ENCODE measurements around the gene RRAS2.
A peak's percentile ranks its signal among the peaks of the same experiment; 100 is the strongest.

RRAS2 gene

DNA sequence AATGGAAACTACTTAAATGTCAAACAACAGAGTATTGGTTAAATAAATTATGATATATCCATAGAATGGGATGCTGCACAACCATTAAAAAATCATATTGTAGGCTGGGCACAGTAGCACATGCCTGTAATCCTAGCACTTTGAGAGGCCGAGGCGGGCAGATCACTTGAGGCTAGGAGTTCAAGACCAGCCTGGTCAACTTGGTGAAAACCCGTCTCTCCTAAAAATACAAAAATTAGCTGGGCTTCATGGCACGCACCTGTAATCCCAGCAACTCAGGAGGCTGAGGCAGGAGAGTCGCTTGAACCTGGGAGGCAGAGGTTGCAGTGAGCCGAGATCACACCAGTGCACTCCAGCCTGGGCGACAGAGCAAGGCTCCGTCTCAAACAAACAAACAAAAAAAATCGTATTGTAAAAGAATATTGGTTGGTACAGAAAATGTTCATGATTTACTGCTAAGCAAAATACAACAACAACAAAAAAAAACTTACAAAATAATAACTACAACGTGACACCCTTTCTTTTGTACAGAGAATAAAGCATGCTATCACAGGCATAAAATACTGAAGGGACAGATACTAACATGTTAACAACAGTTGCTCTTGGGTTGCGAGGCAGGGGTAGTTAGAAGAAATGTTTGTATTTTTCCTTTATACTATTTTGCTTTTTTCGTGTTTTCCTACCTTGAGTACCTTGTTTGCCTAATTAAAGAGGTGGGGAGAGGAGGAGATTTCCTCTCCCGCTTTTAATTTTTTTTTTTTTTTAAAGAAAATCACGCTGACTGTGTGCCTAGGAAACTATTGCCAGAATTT lies 21.3 kb upstream of the RRAS2 start:
- TF ChIP-seq POLR2A (IDR thresholded peaks at IDR 0.05; ENCODE audit: low read depth, low read length): no peak
- no peak for FAIRE-seq
- DNase-seq (ENCODE audit: insufficient read length, low spot score): no peak

DNA sequence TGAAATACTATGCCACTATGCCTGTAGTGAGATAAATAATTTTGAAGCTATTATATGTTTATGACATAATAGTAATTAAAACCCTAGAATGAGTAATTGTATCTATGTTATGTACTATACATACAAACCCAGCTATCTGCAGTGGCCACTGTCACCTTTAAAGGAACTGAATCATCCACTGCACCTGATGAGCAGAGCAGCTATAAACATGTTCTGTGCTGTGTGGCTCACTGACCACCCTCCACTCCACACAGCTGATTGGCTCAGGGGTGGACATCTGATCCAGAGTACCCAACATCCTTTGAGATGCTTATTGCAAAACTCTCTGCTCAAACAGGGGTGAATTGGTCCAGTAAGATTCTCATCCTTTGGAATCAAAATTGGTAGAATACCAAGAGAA lies 19.2 kb upstream of the RRAS2 start:
- FAIRE-seq (no peak), DNase-seq (ENCODE audit: insufficient read length, low spot score) (no peak)
- TF ChIP-seq POLR2A (IDR thresholded peaks at IDR 0.05; ENCODE audit: low read depth, low read length): no peak

DNA sequence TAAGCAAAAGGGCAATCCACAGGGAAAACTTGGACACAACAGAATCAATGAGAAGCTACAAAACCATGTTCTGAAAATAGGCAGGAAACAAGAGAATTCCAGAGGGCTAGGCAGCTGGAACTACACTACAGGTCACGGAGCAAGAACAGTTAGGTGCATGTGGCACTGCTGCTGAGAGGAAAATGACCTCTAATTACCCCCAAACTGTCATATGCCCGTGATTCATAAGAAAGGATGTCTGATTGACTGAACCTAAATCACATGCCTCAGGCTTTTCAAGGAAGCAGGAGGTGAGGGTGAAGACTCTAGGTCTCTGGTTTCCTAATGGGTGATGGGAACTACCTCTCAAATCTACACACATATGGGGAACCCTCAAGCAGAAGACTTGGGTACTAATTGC lies 17.9 kb upstream of the RRAS2 start:
- TF ChIP-seq POLR2A (IDR thresholded peaks at IDR 0.05; ENCODE audit: low read depth, low read length): no peak
- FAIRE-seq: no peak
- DNase-seq (ENCODE audit: insufficient read length, low spot score): no peak

DNA sequence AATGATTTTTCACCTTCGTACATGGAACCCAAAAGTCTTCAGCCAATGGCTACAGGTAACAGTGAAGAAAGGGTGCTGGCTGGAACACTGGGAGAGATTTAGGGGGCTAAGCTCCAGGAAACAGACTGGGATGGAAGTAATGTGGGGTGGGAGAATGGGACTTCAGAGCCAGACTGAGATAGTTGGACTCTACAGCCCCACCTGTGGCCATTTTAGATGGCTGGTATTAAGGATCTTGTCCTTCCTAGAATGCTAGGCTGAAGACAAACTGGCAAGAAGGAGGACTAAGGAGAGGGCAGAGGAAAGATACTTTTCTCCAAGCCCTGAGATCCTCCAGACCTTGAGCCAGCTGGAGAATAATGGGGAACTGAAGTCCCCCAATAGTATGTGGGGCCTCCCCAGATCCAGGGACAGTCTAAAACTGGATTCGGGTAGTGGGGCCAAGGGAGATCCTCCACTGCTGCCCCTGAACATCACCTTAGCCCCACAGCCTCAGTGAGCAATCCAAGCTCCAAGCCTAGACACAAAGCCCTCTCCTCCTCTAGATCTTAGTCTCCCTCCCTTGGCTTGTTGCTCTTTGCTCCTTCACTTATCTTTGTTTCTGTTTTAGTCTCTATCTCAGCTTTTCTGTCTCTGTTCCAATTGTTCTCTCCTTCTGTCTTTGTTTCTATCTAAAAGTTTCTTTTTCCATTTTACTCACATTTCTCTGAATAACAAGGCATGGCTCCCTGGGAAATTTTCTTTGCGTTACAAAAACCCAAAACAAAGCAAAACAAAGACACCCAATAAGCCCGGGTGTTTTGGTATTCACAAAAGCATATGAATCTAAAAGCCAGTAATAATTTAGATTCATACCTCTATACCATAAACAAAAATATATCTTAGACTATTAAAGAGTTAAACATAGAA lies 16.2 kb upstream of the RRAS2 start:
- no peak for DNase-seq (ENCODE audit: insufficient read length, low spot score)
- TF ChIP-seq POLR2A (IDR thresholded peaks at IDR 0.05; ENCODE audit: low read depth, low read length): no peak
- FAIRE-seq: no peak

DNA sequence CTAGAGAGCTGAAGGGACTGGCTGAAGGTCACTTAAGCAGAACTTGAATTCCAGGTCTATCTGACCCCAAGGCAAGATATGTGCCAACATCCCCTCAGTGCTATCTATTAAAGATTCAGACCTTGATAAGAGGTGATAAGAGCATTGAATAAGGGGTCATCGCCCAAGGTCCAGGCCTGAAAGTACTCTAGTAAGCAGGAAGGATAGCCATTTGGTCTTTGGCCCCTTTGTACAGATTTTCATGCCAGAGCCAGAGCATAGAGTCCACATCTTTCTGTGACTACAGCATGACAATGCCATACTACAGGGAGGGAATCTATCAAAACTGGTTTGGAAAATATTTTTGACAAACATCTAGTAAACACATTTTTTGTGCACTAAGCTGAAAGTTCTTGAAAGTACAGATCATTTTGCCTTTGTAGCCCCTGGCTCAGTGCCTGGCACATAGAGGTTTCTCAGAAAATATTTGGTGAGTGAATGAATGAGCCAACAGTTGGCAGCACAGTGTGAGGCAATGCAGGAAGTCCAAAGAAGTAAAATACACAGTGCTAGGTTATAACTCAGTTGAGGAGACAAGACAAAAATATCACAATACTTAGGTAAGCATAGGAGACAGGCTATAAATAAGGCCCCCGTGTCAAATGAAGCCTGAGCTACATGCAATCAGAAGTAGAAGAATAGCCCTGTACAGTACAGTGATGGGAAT lies 15.1 kb upstream of the RRAS2 start:
- FAIRE-seq: peak; percentile 23
- DNase-seq (ENCODE audit: insufficient read length, low spot score): no peak
- no peak for TF ChIP-seq POLR2A (IDR thresholded peaks at IDR 0.05; ENCODE audit: low read depth, low read length)

DNA sequence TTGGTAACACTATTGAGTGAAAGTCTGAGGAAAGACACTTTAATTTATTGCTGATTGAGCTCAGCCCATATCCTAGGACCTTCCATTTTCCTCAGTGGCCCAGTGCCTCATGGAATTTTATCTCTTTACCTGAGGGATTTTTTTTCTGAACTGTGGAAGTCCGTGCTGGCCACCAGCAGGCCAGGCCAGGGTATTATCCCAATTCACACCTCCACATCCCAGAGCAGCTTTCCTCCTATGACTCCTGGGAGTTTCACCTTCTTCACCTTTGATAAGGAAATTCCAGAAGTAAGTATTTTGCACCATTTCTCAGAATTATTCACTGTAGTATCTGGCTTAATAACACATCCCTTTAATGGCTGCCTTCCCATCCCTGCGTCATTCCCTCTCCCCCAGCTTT lies 13.0 kb upstream of the RRAS2 start:
- DNase-seq (ENCODE audit: insufficient read length, low spot score) (no peak), FAIRE-seq (no peak)
- no peak for TF ChIP-seq POLR2A (IDR thresholded peaks at IDR 0.05; ENCODE audit: low read depth, low read length)

DNA sequence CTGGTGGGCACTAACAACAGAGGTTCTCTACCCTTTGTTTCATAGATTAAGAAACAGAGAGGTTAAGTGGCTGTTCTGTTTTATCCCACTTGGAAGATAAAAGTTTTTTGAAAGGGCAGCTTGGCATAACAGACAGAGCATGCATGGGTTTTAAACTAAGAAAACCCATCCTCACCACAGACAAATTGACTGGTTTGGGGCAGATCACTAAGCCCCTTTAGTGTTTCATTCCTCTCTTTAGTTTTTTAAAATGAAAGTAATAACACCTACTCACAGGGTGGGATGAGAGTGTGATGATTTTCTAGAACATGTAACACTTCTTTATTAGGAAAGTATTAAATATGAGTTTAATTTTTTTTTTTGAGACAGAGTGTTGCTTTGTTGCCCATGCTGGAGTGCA lies 12.3 kb upstream of the RRAS2 start:
- TF ChIP-seq POLR2A (IDR thresholded peaks at IDR 0.05; ENCODE audit: low read depth, low read length): no peak
- no peak for DNase-seq (ENCODE audit: insufficient read length, low spot score)
- no peak for FAIRE-seq

DNA sequence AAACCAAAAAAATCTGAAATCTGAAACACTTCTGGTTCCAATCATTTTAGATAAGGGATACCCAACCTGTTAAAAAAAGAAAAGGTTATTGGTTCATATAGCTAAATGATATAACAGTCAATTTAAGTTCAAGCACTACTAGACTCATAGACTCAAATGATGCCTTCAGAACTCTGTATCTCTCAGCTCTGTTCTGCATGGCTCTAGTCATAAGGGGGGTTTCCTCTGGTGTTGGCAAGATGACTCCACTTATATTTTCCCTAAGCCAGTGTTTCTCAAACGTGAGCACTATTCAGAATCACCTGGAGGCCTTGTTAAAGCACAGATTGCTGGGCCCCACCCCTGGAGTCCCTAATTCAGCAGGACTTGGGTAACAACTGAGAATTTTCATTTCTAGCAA lies 11.5 kb upstream of the RRAS2 start:
- no peak for FAIRE-seq
- no peak for TF ChIP-seq POLR2A (IDR thresholded peaks at IDR 0.05; ENCODE audit: low read depth, low read length)

DNA sequence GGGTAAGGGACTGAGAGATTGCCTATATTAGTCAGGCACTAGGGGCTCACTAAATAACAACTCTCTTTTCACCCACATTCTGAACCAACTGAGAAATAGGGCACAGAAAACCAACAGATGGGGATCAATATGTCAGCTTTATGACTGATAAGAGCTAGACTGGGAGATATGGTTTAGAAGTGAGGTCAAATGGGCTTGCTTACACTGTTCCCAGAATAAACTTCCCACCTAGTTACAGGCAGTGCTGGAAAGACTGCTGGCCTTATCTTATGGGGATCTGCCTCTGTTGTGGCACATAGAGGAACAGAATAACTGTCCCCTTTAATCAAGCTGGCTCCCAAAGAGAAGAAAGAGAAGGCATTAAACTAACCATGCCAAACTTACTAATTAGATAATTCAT lies 10.6 kb upstream of the RRAS2 start:
- TF ChIP-seq POLR2A (IDR thresholded peaks at IDR 0.05; ENCODE audit: low read depth, low read length): no peak
- FAIRE-seq: no peak

More for the DNA sequence above, 11.5 kb upstream of the RRAS2 start:
- DNase-seq (ENCODE audit: insufficient read length, low spot score): no peak

DNA sequence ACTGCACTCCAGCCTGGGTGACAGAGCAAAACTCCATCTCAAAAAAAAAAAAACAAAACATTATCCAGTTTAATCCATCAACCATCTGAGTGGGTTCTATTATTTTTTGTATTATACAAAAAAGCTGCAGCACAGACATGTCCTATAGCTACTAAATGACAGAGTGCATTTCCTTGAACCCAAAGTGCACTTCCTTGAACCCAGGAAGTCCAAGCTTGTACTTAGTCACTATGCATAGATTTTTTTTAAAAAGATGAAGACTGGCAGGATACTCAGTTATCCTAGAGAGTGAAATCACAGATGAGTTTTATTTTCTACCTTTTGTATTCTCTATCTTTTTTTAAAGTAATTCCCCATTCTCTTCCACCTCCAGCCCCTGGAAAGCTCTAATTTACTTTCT lies 8.0 kb upstream of the RRAS2 start:
- TF ChIP-seq POLR2A (IDR thresholded peaks at IDR 0.05; ENCODE audit: low read depth, low read length): no peak
- DNase-seq (ENCODE audit: insufficient read length, low spot score): no peak
- no peak for FAIRE-seq

More for the DNA sequence above, 10.6 kb upstream of the RRAS2 start:
- DNase-seq (ENCODE audit: insufficient read length, low spot score): no peak

DNA sequence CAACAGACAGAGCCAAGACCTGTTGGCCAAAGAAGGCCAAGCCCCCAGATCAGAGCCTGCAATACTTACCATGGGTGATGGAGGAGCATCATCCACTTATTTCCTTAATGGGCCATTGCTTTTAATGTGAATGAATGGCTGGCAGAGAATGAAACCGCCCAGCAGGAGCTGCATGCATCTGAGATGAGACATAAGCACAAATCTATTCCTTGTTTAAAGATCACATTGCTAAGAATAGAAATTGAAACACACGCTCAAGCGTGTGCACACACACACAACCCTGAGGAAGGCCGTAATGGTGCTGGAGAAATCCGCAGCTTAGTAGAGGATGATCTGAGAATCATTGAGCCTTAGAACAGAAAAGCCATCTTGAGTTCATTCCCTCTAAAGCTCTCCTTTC lies 5.3 kb upstream of the RRAS2 start:
- no peak for DNase-seq (ENCODE audit: insufficient read length, low spot score)
- FAIRE-seq: no peak
- no peak for TF ChIP-seq POLR2A (IDR thresholded peaks at IDR 0.05; ENCODE audit: low read depth, low read length)

DNA sequence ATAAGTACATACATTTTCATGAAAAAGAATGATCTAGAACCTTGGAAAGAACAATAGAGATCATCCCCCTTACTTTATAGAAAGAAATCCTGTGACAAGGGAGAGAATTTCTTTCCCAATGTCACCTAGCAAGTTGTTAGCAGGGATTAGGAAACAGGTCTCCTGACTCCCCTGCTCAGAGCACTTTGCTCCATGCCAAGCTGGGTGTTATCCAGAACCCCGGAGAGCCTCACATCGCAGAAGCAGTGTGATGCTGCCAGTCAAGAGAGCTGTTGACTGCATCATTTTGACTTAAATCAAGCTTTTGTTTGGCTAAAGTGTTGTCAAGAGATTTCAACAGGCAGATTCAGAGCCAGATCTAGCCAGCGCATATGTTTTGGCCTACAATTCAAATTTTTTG lies 3.6 kb upstream of the RRAS2 start:
- DNase-seq (ENCODE audit: insufficient read length, low spot score): no peak
- FAIRE-seq: no peak

DNA sequence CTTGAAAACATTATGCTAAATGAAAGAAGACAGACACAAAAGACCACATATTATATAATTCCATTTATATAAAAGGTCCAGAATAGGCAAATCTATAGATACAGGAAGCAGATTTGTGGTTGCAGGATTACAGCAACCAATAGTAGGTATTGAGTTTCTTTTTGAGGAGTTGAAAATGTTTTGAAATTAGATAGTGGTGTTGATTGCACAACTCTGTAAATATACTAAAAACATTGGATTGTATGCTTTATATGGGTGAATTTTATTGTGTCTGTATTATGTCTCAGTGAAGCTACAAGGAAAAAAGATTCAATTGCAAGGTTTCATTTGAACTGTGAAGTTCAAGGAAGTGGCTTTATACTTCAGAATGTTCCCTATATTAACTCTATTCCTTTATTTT lies 3.0 kb upstream of the RRAS2 start:
- DNase-seq (ENCODE audit: insufficient read length, low spot score) (no peak), FAIRE-seq (no peak)
- no peak for TF ChIP-seq POLR2A (IDR thresholded peaks at IDR 0.05; ENCODE audit: low read depth, low read length)

More for the DNA sequence above, 3.6 kb upstream of the RRAS2 start:
- TF ChIP-seq POLR2A (IDR thresholded peaks at IDR 0.05; ENCODE audit: low read depth, low read length): no peak

DNA sequence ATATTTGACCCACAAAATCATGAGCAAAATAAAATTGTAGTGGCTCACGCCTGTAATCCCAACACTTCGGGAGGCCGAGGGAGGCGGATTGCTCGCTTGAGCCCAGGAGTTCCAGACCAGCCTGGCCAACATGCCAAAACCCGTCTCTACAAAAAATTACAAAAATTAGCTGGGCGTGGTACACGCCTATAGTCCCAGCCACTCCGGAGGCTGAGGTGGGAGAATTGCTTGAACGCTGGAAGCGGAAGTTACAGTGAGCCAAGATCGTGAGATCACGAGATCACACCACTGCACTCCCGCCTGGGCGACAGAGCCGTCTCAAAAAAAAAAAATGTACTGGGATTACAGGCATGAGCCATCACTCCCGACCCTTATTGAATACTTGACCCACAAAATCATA lies 2.0 kb upstream of the RRAS2 start:
- no peak for FAIRE-seq
- DNase-seq (ENCODE audit: insufficient read length, low spot score): no peak
- no peak for TF ChIP-seq POLR2A (IDR thresholded peaks at IDR 0.05; ENCODE audit: low read depth, low read length)

All from H54 (cell line).